RCC 7860 (cell line): ENCODE data around the gene SMPD2.

Source experiments
- DNase-seq: peaks from one replicate; pipeline ENCODE4 v3.0.0-alpha.2; 2015; ENCODE audit warnings: low spot score
- FAIRE-seq: peaks from 2 replicates; lab custom pipeline; 2012; peaks lifted over from hg19 to GRCh38; lab: Jason Lieb, UNC

The SMPD2 gene

DNA sequence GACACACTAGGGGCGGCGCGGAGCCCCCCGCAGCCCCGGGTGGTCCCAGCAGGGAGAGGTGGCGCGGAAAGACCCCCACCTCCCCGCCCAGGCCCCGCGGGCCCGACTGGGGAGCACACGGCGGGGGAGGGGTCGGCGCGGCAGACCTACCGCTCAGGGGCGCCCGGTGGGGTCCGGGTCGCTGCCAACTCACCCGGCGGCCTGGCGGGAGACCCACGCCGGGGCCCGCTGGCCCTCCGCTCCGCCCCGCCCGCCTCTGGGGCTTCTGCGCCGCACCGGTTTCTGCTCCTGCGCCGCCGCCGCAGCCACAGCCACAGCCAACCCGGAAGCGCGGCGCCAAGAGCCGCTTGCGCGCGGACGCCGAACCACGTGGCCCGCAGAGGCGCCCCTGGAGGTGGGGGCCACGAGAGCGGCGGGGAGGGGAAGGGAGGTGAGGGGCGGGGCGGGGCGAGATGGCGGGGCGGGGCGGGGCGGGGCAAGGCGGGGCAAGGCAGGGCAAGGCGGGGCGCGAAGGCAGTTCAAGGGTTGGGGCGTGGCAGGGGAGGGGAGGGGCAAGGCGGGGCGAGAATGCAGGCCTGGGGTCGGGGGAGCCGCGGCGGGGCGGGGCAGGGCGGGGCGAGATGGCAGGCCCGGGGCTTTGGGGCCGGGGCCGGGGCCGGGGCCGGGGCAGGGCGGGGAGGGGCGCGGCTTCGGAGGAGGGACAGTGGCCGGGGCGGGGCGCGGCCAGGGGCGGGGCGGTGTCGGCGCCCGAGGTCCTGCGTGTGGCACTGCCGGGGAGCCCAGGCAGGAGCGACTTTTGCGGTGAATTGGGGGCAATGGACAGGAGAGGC, 42.6 kb downstream of the SMPD2 start, which contains the start of gene ZBTB24:
TSS of gene ZBTB24 (minus strand) at position 315 of the 830 bp plus-strand sequence. CDS start 1,193 bp downstream, outside the sequence.
- FAIRE-seq (no peak), DNase-seq (peak; percentile 71)

DNA sequence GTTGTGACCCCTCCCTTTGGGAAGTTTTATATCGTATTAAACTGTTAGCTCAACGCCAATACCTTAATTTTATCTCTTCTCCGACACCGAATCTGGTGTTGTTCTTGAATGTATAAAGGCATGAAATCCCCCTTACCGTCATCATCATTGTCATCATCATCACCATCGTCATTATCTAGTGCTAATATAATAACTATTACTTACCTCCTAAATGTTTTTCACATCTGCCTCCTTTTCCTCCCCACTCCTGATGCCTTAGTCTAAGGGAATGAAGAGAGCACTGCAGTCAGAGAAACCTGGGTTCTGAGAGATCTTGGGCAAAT, 43.2 kb downstream of the SMPD2 start:
- FAIRE-seq (no peak), DNase-seq (no peak)

DNA sequence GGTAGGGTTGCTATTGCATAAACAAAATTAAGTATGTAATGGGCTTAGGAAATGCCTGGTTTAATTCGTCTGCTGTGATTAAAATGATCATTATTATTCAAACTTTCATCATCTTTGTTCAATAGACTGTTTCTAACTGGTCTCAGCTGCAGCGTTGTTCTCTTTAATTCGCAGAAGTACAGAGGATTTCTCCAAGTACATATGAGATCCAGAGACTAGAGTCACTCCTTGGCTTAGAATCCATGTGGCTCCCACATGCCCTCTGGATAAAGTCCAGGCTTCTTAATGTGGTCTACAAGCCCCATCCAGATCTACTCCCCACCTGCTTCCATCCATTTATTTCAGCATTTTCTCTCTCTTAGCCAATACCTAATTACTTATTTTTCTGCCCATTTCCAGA, 43.6 kb downstream of the SMPD2 start:
- FAIRE-seq = no peak
- no peak for DNase-seq

DNA sequence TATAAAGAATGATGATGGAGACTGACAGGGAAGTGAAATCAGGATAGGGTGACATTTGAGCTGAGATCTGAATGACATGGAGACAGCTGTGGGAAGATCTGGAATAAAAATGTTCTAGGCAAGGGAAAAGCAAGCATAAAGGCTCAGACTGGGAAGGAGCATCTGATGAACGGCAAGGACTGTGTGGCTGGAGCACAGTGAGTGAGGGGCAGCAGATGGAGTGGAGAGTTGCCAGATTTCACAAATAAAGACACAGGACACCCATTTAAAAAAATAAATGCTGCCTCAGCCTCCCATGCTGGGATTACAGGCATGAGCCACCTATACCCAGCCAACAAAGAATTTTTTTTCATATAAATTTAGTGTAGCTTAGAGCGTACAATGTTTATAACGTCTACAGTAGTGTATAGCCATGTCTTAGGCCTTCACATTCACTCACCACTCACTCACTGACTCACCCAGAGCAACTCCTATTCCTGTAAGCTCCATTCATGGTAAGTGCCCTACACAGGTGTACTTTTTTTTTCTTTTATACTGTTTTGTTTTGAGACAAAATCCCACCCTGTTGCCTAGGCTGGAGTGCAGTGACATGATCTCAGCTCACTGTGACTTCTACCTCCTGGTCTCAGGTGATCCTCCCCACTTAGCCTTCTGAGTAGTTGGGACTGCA, 44.9 kb downstream of the SMPD2 start:
- FAIRE-seq = no peak

GRCh38 chr6:109486068-109486467, 45.5 kb downstream of the SMPD2 start:
- no peak for FAIRE-seq
- peak; percentile 10 for DNase-seq

More for the DNA sequence above, 44.9 kb downstream of the SMPD2 start:
- DNase-seq = no peak

DNA sequence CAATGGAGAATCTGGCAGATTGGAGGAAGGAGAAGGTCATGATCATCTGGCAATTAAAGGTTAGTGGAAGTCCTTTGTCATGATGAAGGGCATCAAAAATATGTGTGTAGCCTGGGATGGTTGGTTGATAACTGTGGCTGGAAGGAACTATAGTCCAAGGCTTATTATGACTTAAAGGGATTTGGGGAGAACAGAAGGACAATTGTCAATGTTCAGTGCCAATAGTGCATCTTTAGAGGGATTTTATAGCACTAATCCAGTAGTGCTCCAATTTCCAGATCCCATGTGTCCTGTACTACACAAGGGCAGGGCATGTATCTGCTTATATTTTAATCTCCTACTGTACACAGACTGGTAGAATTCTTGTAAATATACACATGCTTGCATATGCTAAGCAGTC, 47.5 kb downstream of the SMPD2 start:
- no peak for DNase-seq

GRCh38 chr6:109490713-109491112, 50.2 kb downstream of the SMPD2 start:
- FAIRE-seq (no peak), DNase-seq (no peak)

More for the DNA sequence above, 47.5 kb downstream of the SMPD2 start:
- FAIRE-seq = no peak

DNA sequence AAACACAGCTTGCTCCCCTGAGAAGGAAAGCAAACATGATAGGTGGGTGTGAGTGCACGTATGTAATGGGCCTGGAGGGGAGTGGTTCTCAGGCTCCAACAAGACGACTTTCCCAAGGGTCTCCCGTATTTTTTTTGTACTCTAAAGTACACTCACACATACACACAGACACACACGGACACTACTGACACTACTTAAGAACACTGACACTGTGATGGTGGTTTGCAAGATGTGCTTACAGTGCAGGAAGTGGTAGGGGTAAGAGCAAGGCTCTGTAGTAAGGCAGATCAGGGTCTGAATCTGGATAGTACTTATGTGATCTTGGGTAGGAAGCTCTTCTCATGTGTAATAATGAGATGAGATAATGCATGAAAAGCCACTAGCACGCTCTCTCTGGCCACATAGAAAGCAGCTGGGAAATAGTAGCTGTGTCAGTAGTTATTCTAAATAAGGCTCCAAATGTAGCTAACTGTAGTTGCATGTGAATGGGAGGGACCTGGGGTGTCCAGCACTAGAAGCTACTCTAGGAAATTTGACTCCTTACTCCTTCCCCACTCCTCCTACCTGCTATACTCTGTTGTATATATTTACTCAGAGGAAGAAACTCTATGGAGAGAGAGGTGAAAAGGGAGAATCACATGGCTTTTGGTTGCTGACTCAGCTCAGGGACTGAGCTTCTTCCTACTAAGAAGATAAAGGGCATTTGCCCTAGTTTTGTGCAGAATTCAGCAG, 50.8 kb downstream of the SMPD2 start:
- FAIRE-seq = no peak
- no peak for DNase-seq
